Stomach (tissue), 9 donors: ENCODE results near the gene BCL2L15. TPM values are rescaled to one million over a fixed set of nuclear protein-coding genes. Genes with fewer than 3 reads are reported as not detected.

ENCODE experiments used
- DNase-seq, 2 donors: peaks; one replicate each; pipeline versions ENCODE4 v3.0.0 to v3.0.0-alpha.2; 2013 to 2019
- H3K27ac ChIP-seq, 5 donors: fragments of 200-600 bp in 4 of 5; sonication (generic) in 4 of 5; one replicate each; pipeline ENCODE4 v1.5.1; 2013 to 2019; ENCODE audit warnings: mild to moderate bottlenecking in 1 of 5, moderate library complexity in 1 of 5
- H3K27me3 ChIP-seq, 3 donors: fragments of 200-600 bp; sonication (generic); one replicate each; pipeline ENCODE4 v1.5.1; 2017 to 2019; ENCODE audit warnings: mixed run types in 1 of 3
- H3K36me3 ChIP-seq, 4 donors: fragments of 200-600 bp; sonication (generic); 1 replicate in 3 of 4; 2 replicates in 1 of 4; pipeline ENCODE4 v1.5.1; 2016 to 2019
- H3K4me1 ChIP-seq, 4 donors: fragments of 200-600 bp; sonication (generic); one replicate each; pipeline ENCODE4 v1.5.1; 2016 to 2019
- H3K4me3 ChIP-seq, 4 donors: fragments of 200-600 bp; sonication (generic) in 3 of 4; one replicate each; pipeline ENCODE4 v1.5.1; 2016 to 2019; ENCODE audit warnings: mild to moderate bottlenecking in 1 of 4
- H3K9me3 ChIP-seq, 4 donors: fragments of 200-600 bp; sonication (generic); one replicate each; pipeline ENCODE4 v1.5.1; 2016 to 2019
- CTCF ChIP-seq, 7 experiments: fragments of 450-650 bp in 4 of 7; fragments of 200-600 bp in 3 of 7; sonication (generic) in 3 of 7; IDR thresholded peaks; one replicate each; pipeline ENCODE4 v1.5.1; 2016 to 2019; ENCODE audit warnings: antibody characterized with exemption in 7 of 7, control low read depth in 2 of 7, mild to moderate bottlenecking in 1 of 7
- EP300 ChIP-seq: sonication (generic); formaldehyde crosslinking; IDR thresholded peaks from one replicate; pipeline ENCODE4 v1.6.1; 2017; ENCODE audit warnings: antibody characterized with exemption
- POLR2A ChIP-seq, 4 donors: fragments of 450-650 bp; IDR thresholded peaks; one replicate each; pipeline ENCODE4 v1.6.1; 2016; ENCODE audit warnings: antibody characterized with exemption in 4 of 4, control low read depth in 2 of 4, mild to moderate bottlenecking in 1 of 4, moderate library complexity in 1 of 4
- POLR2AphosphoS5 ChIP-seq, 3 donors: sonication (generic); formaldehyde crosslinking; IDR thresholded peaks; one replicate each; pipeline ENCODE4 v1.6.1; 2016; ENCODE audit warnings: antibody characterized with exemption in 3 of 3
- WGBS, 5 donors: extraction: QIAGEN DNeasy Blood & Tissue Kit in 3 of 5; methylation state at CpG; one replicate each; pipeline versions ENCODE4 v1.1.5 to v1.1.7; 2013 to 2018; 5-methylcytosine and 5-hydroxymethylcytosine counted together
- intact Hi-C: fragments of 100-400 bp; cut with DNase I; formaldehyde crosslinking; loops from one replicate; pipeline ENCODE4 v1.15.1; 2023; ENCODE audit warnings: low total_unique reads
- polyA plus RNA-seq, 3 donors: library from polyadenylated mRNA; stranded (reverse); fragments of 200-250 nt; gene quantifications; one replicate each; pipeline ENCODE4 v1.2.3, GENCODE V29; 2013
- total RNA-seq, 5 donors: library from RNA; depleted of rRNA; stranded (reverse); fragments of >200 nt; gene quantifications; one replicate each; pipeline versions ENCODE4 v1.1.0 to v1.2.3, GENCODE V29; 2014 to 2016
- donor health status: healthy with polysubstance abuse.
- donor health status: Bipolar disorder and iron deficiency.
- donor health status: healthy.

BCL2L15 gene
- total and polyA plus RNA-seq, 8 donors = 11.3 to 425 (median 35.6) TPM

- H3K4me3 ChIP-seq = no peak overlapping the region
- WGBS, 5 donors = 32 to 58% (median 43%) methylated on average over 1 of the region's 1 CpG
- H3K9me3 ChIP-seq = no peaks in the 10 kb centered on the region
- H3K27me3 ChIP-seq = no peaks in the 10 kb centered on the region
- TF ChIP-seq POLR2A (IDR thresholded peaks at IDR 0.05) (no peak), POLR2AphosphoS5 (IDR thresholded peaks at IDR 0.05) (no peak), EP300 (no peak), CTCF (IDR thresholded peaks at IDR 0.05) (no peak)
- DNase-seq = peak in 1 of 2 donors; percentile 20
- H3K4me1 ChIP-seq = peaks cover 11 to 26% (median 14%) of the 10 kb centered on the region in 4 donors
- intact Hi-C loops = no loop called here
- peak overlapping the region in 2 of 5 donors; percentile 3 to 38 for H3K27ac ChIP-seq
- H3K36me3 ChIP-seq = no peaks in the 10 kb centered on the region
Measured at GRCh38 chr1:113874012-113874879, 13.1 kb downstream of the BCL2L15 start.

GRCh38 chr1:113872219-113872935 lies 15.0 kb downstream of the BCL2L15 start:
- Histone ChIP-seq H3K4me1 (peaks cover 0 to 14% (median 4%) of the 10 kb centered on the region in 4 donors), H3K27me3 (no peaks in the 10 kb centered on the region), H3K27ac (peak overlapping the region in 4 of 5 donors; percentile 38 to 82 (median 69)), H3K9me3 (no peaks in the 10 kb centered on the region), H3K36me3 (no peaks in the 10 kb centered on the region), H3K4me3 (no peak overlapping the region)
- DNase-seq = no peak
- no peak for TF ChIP-seq POLR2A (IDR thresholded peaks at IDR 0.05)
- no peak for TF ChIP-seq EP300
- TF ChIP-seq POLR2AphosphoS5 (IDR thresholded peaks at IDR 0.05) = no peak
- no peak for TF ChIP-seq CTCF (IDR thresholded peaks at IDR 0.05)
- intact Hi-C loops = no loop called here

- peak within 1 kb of the TSS in 4 of 5 donors; percentile 38 to 82 (median 69) for H3K27ac ChIP-seq
- DNase-seq = peak; percentile 50 to 79
- no peaks in the 10 kb centered on the region for H3K27me3 ChIP-seq
- H3K36me3 ChIP-seq = no peaks in the 10 kb centered on the region
- peak within 1 kb of the TSS in 3 of 4 donors; percentile 11 to 19 (median 17) for H3K4me3 ChIP-seq
- TF ChIP-seq EP300 = no peak
- peak; percentile 27 to 49 (median 35) for TF ChIP-seq POLR2AphosphoS5 (IDR thresholded peaks at IDR 0.05)
- 71 to 82% (median 75%) methylated on average over 4 of the region's 4 CpGs for WGBS, 5 donors
- peaks cover 0 to 14% (median 4%) of the 10 kb centered on the region in 4 donors for H3K4me1 ChIP-seq
- intact Hi-C loops = no loop called here
- no peaks in the 10 kb centered on the region for H3K9me3 ChIP-seq
Measured at GRCh38 chr1:113871597-113872113, 15.7 kb downstream of the BCL2L15 start, which contains the start of gene PTPN22. TSS of gene PTPN22 (minus strand) at chr1:113871712.

- 79 to 86% (median 81%) methylated on average over 3 of the region's 3 CpGs for WGBS, 5 donors
- H3K27ac ChIP-seq = peak overlapping the region in 3 of 5 donors; percentile 29 to 82 (median 77)
- DNase-seq = no peak
- no peak for TF ChIP-seq POLR2AphosphoS5 (IDR thresholded peaks at IDR 0.05)
- TF ChIP-seq CTCF (IDR thresholded peaks at IDR 0.05) = no peak
- no peak for TF ChIP-seq EP300
- intact Hi-C loops = no loop called here
- H3K9me3 ChIP-seq = no peaks in the 10 kb centered on the region
- H3K27me3 ChIP-seq = no peaks in the 10 kb centered on the region
- H3K36me3 ChIP-seq = no peaks in the 10 kb centered on the region
- peaks cover 0 to 14% (median 4%) of the 10 kb centered on the region in 4 donors for H3K4me1 ChIP-seq
- H3K4me3 ChIP-seq = peak overlapping the region in 3 of 4 donors; percentile 11 to 19 (median 17)
Measured at GRCh38 chr1:113870778-113871177, 16.6 kb downstream of the BCL2L15 start.
